WTC11 (cell line): ENCODE results near the gene CDV3. TPM values are rescaled to one million over a fixed set of nuclear protein-coding genes. Genes with fewer than 3 reads are reported as not detected.

Source experiments
- ATAC-seq: fragments of 200-7000 bp; cut with Tn5 transposase; 2 replicates; pipeline ENCODE4 v1.10.0; 2021; ENCODE audit warnings: mild to moderate bottlenecking, moderate library complexity
- CTCF ChIA-PET: fragments of 300-600 bp; sonication (Branson Sonifier 250); formaldehyde crosslinking; loops from one replicate; lab custom pipeline; 2021; ENCODE audit warnings: antibody characterized with exemption; lab: Charles Lee
- POLR2A ChIA-PET: fragments of 350-600 bp; sonication (Branson Sonifier 250); formaldehyde crosslinking; loops from one replicate; lab custom pipeline; 2021; ENCODE audit warnings: antibody characterized with exemption; lab: Charles Lee
- DNase-seq: peaks from one replicate; pipeline ENCODE4 v3.0.0; 2021; ENCODE audit warnings: low spot score
- H3K27ac Mint-ChIP-seq: 2 replicates; pipeline ENCODE4 v1.8.0; 2021; ENCODE audit warnings: mixed read lengths
- H3K27me3 Mint-ChIP-seq: 2 replicates; pipeline ENCODE4 v1.8.0; 2021; ENCODE audit warnings: low read depth, mild to moderate bottlenecking, moderate library complexity, mixed read lengths
- H3K36me3 Mint-ChIP-seq: 2 replicates; pipeline ENCODE4 v1.8.0; 2021; ENCODE audit warnings: mixed read lengths
- H3K4me1 Mint-ChIP-seq: 2 replicates; pipeline ENCODE4 v1.8.0; 2022; ENCODE audit warnings: mixed read lengths
- H3K4me3 Mint-ChIP-seq: 2 replicates; pipeline ENCODE4 v1.8.0; 2021; ENCODE audit warnings: mild to moderate bottlenecking, moderate library complexity, mixed read lengths
- H3K9me3 Mint-ChIP-seq: 2 replicates; pipeline ENCODE4 v1.8.0; 2021; ENCODE audit warnings: mixed read lengths
- CREB1 ChIP-seq: sonication (generic); formaldehyde crosslinking; IDR thresholded peaks from 2 replicates; pipeline ENCODE4 v1.8.0; 2023; ENCODE audit warnings: mild to moderate bottlenecking, missing genetic modification reagents
- ESRRA ChIP-seq: sonication (generic); formaldehyde crosslinking; IDR thresholded peaks from 2 replicates; pipeline ENCODE4 v1.8.1; 2022; ENCODE audit warnings: mild to moderate bottlenecking, missing genetic modification reagents, borderline replicate concordance
- FOXK1 ChIP-seq: sonication (generic); formaldehyde crosslinking; IDR thresholded peaks from 2 replicates; pipeline ENCODE4 v1.8.0; 2022; ENCODE audit warnings: mild to moderate bottlenecking, moderate library complexity, missing genetic modification reagents
- FOXP1 ChIP-seq: sonication (generic); formaldehyde crosslinking; IDR thresholded peaks from 2 replicates; pipeline ENCODE4 v1.8.0; 2022; ENCODE audit warnings: missing genetic modification reagents, mild to moderate bottlenecking, moderate library complexity, borderline replicate concordance
- IRF2 ChIP-seq: sonication (generic); formaldehyde crosslinking; IDR thresholded peaks from 2 replicates; pipeline ENCODE4 v1.8.0; 2022; ENCODE audit warnings: low read depth, missing genetic modification reagents, borderline replicate concordance
- KAT7 ChIP-seq: sonication (generic); formaldehyde crosslinking; IDR thresholded peaks from 2 replicates; pipeline ENCODE4 v1.8.1; 2023; ENCODE audit warnings: missing genetic modification reagents, mild to moderate bottlenecking, borderline replicate concordance
- MXD4 ChIP-seq: fragments of 250-450 bp; sonication (Bioruptor Pico); IDR thresholded peaks from 2 replicates; pipeline ENCODE4 v1.8.0; 2021; ENCODE audit warnings: mild to moderate bottlenecking, moderate library complexity, borderline replicate concordance
- MYBL2 ChIP-seq: sonication (generic); formaldehyde crosslinking; IDR thresholded peaks from 2 replicates; pipeline ENCODE4 v1.8.1; 2023; ENCODE audit warnings: mild to moderate bottlenecking, moderate library complexity, missing genetic modification reagents
- TEAD1 ChIP-seq: sonication (generic); formaldehyde crosslinking; IDR thresholded peaks from 2 replicates; pipeline ENCODE4 v1.8.0; 2022; ENCODE audit warnings: mild to moderate bottlenecking, missing genetic modification reagents
- TP53 ChIP-seq: sonication (generic); formaldehyde crosslinking; IDR thresholded peaks from 2 replicates; pipeline ENCODE4 v1.8.1; 2023; ENCODE audit warnings: mild to moderate bottlenecking, missing genetic modification reagents
- total RNA-seq: library from RNA; stranded (reverse); gene quantifications from 3 replicates; pipeline ENCODE4 v1.2.3, GENCODE V29; 2021
- TF ChIP-seq, protein P1 (sequence below): sonication (generic); formaldehyde crosslinking; IDR thresholded peaks from 2 replicates; pipeline ENCODE4 v1.8.0; 2022; ENCODE audit warnings: mild to moderate bottlenecking, missing genetic modification reagents
- TF ChIP-seq, protein P2 (sequence below): sonication (generic); formaldehyde crosslinking; IDR thresholded peaks from 2 replicates; pipeline ENCODE4 v1.8.1; 2022; ENCODE audit warnings: low read depth, mild to moderate bottlenecking, moderate library complexity, missing genetic modification reagents, borderline replicate concordance
- TF ChIP-seq, protein P3 (sequence below): sonication (generic); formaldehyde crosslinking; IDR thresholded peaks from 2 replicates; pipeline ENCODE4 v1.8.0; 2022; ENCODE audit warnings: mild to moderate bottlenecking, missing genetic modification reagents
- TF ChIP-seq, protein P4 (sequence below): sonication (generic); formaldehyde crosslinking; IDR thresholded peaks from 2 replicates; pipeline ENCODE4 v1.8.1; 2022; ENCODE audit warnings: mild to moderate bottlenecking, missing genetic modification reagents, moderate library complexity, borderline replicate concordance
- TF ChIP-seq, protein P5 (sequence below): sonication (generic); formaldehyde crosslinking; IDR thresholded peaks from 2 replicates; pipeline ENCODE4 v1.8.1; 2022; ENCODE audit warnings: mild to moderate bottlenecking, moderate library complexity, missing genetic modification reagents
- TF ChIP-seq, protein P6 (sequence below): fragments of 250-450 bp; sonication (Bioruptor Pico); IDR thresholded peaks from 2 replicates; pipeline ENCODE4 v2.1.2; 2022; ENCODE audit warnings: mild to moderate bottlenecking, moderate library complexity
- TF ChIP-seq, protein P7 (sequence below): sonication (generic); formaldehyde crosslinking; IDR thresholded peaks from 2 replicates; pipeline ENCODE4 v1.8.0; 2022; ENCODE audit warnings: missing genetic modification reagents
- TF ChIP-seq, protein P8 (sequence below): fragments of 250-450 bp; sonication (Bioruptor Pico); IDR thresholded peaks from 2 replicates; pipeline ENCODE4 v1.9.0; 2021; ENCODE audit warnings: mild to moderate bottlenecking
- TF ChIP-seq, protein P9 (sequence below): sonication (generic); formaldehyde crosslinking; IDR thresholded peaks from 2 replicates; pipeline ENCODE4 v1.8.1; 2023; ENCODE audit warnings: mild to moderate bottlenecking, missing genetic modification reagents

The CDV3 gene
- total RNA-seq, 1 experiment from 2014 or later, result 162 TPM

DNA sequence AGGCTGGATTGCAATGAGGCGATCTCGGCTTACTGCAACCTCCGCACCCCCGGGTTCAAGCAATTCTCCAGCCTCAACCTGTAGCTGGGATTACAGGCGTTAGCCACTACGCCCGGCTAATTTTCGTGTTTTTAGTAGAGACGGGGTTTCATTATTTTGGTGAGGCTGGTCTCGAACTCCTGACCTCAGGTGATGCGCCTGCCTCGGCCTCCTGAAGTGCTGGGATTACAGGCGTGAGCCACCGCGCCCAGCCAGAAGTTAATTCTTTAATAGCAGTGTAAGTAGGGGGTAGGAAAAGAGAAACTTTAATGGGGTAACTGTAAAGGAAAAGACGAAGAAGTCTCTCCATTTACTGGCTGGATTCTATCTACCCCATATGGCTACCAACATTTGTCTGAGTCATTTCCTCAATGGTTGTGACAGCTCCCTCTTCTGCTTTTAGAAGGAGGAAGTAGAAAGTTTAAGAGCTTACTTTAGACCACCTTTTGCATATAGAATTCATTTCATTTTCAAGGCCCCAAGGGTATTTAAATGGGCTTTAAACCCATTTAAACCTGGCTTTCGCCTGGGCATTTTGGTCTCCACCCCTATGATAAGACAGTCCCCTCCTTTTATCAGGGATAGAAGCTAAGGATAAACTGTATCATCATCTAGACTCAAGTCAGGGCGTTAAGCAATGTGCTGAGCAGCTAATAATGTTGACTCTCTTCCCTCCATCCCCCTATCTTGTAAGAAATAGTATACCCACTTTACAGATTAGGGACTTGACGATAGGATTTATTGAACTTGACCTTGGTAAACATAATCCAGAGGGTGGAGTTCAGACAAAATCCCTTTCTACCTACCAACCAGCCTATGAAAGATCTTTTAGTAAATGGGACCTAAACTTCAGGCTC lies 1.1 kb upstream of the CDV3 start:
- POLR2A ChIA-PET, result interaction anchor here (0.6 to 1.7 kb wide), 9 partner anchors 9 to 90 kb away, joined by 3 to 5 read pairs (median 3); no protein-coding TSS in a partner anchor
- CTCF ChIA-PET, result interaction anchor here (0.6 to 1.9 kb wide), 14 partner anchors 10 to 846 kb away, joined by 3 to 23 read pairs (median 4); no protein-coding TSS in a partner anchor
- no peak for ATAC-seq
- no peak for DNase-seq
- Mint-ChIP-seq H3K9me3 (no peaks in the 10 kb centered on the region), H3K4me3 (peak overlapping the region; percentile 68), H3K4me1 (peaks cover 31% of the 10 kb centered on the region), H3K27ac (peak overlapping the region; percentile 99), H3K36me3 (peaks cover 26% of the 10 kb centered on the region), H3K27me3 (no peaks in the 10 kb centered on the region)
- TF ChIP-seq, protein P1, sequence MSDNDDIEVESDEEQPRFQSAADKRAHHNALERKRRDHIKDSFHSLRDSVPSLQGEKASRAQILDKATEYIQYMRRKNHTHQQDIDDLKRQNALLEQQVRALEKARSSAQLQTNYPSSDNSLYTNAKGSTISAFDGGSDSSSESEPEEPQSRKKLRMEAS (CRISPR knock-in tag), result no peak
- TF ChIP-seq, protein P2, sequence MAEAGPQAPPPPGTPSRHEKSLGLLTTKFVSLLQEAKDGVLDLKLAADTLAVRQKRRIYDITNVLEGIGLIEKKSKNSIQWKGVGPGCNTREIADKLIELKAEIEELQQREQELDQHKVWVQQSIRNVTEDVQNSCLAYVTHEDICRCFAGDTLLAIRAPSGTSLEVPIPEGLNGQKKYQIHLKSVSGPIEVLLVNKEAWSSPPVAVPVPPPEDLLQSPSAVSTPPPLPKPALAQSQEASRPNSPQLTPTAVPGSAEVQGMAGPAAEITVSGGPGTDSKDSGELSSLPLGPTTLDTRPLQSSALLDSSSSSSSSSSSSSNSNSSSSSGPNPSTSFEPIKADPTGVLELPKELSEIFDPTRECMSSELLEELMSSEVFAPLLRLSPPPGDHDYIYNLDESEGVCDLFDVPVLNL (CRISPR knock-in tag), result no peak
- no peak for TF ChIP-seq ESRRA (CRISPR knock-in tag)
- TF ChIP-seq, protein P3, sequence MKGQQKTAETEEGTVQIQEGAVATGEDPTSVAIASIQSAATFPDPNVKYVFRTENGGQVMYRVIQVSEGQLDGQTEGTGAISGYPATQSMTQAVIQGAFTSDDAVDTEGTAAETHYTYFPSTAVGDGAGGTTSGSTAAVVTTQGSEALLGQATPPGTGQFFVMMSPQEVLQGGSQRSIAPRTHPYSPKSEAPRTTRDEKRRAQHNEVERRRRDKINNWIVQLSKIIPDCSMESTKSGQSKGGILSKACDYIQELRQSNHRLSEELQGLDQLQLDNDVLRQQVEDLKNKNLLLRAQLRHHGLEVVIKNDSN, result no peak
- TF ChIP-seq, protein P4, sequence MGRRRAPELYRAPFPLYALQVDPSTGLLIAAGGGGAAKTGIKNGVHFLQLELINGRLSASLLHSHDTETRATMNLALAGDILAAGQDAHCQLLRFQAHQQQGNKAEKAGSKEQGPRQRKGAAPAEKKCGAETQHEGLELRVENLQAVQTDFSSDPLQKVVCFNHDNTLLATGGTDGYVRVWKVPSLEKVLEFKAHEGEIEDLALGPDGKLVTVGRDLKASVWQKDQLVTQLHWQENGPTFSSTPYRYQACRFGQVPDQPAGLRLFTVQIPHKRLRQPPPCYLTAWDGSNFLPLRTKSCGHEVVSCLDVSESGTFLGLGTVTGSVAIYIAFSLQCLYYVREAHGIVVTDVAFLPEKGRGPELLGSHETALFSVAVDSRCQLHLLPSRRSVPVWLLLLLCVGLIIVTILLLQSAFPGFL (CRISPR knock-in tag), result no peak
- no peak for TF ChIP-seq TP53 (CRISPR knock-in tag)
- TF ChIP-seq KAT7 (CRISPR knock-in tag), result no peak
- TF ChIP-seq, protein P5, sequence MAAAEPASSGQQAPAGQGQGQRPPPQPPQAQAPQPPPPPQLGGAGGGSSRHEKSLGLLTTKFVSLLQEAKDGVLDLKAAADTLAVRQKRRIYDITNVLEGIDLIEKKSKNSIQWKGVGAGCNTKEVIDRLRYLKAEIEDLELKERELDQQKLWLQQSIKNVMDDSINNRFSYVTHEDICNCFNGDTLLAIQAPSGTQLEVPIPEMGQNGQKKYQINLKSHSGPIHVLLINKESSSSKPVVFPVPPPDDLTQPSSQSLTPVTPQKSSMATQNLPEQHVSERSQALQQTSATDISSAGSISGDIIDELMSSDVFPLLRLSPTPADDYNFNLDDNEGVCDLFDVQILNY (CRISPR knock-in tag), result no peak
- TF ChIP-seq CREB1 (CRISPR knock-in tag), result no peak
- TF ChIP-seq MXD4, result no peak
- no peak for TF ChIP-seq FOXK1 (CRISPR knock-in tag)
- TF ChIP-seq MYBL2 (CRISPR knock-in tag), result no peak
- TF ChIP-seq, protein P6, sequence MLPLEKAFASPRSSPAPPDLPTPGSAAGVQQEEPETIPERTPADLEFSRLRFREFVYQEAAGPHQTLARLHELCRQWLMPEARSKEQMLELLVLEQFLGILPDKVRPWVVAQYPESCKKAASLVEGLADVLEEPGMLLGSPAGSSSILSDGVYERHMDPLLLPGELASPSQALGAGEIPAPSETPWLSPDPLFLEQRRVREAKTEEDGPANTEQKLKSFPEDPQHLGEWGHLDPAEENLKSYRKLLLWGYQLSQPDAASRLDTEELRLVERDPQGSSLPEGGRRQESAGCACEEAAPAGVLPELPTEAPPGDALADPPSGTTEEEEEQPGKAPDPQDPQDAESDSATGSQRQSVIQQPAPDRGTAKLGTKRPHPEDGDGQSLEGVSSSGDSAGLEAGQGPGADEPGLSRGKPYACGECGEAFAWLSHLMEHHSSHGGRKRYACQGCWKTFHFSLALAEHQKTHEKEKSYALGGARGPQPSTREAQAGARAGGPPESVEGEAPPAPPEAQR (CRISPR knock-in tag), result no peak
- TF ChIP-seq IRF2 (CRISPR knock-in tag), result no peak
- TF ChIP-seq, protein P7, sequence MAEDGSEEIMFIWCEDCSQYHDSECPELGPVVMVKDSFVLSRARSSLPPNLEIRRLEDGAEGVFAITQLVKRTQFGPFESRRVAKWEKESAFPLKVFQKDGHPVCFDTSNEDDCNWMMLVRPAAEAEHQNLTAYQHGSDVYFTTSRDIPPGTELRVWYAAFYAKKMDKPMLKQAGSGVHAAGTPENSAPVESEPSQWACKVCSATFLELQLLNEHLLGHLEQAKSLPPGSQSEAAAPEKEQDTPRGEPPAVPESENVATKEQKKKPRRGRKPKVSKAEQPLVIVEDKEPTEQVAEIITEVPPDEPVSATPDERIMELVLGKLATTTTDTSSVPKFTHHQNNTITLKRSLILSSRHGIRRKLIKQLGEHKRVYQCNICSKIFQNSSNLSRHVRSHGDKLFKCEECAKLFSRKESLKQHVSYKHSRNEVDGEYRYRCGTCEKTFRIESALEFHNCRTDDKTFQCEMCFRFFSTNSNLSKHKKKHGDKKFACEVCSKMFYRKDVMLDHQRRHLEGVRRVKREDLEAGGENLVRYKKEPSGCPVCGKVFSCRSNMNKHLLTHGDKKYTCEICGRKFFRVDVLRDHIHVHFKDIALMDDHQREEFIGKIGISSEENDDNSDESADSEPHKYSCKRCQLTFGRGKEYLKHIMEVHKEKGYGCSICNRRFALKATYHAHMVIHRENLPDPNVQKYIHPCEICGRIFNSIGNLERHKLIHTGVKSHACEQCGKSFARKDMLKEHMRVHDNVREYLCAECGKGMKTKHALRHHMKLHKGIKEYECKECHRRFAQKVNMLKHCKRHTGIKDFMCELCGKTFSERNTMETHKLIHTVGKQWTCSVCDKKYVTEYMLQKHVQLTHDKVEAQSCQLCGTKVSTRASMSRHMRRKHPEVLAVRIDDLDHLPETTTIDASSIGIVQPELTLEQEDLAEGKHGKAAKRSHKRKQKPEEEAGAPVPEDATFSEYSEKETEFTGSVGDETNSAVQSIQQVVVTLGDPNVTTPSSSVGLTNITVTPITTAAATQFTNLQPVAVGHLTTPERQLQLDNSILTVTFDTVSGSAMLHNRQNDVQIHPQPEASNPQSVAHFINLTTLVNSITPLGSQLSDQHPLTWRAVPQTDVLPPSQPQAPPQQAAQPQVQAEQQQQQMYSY (CRISPR knock-in tag), result no peak
- TF ChIP-seq FOXP1 (CRISPR knock-in tag), result no peak
- TF ChIP-seq, protein P8, sequence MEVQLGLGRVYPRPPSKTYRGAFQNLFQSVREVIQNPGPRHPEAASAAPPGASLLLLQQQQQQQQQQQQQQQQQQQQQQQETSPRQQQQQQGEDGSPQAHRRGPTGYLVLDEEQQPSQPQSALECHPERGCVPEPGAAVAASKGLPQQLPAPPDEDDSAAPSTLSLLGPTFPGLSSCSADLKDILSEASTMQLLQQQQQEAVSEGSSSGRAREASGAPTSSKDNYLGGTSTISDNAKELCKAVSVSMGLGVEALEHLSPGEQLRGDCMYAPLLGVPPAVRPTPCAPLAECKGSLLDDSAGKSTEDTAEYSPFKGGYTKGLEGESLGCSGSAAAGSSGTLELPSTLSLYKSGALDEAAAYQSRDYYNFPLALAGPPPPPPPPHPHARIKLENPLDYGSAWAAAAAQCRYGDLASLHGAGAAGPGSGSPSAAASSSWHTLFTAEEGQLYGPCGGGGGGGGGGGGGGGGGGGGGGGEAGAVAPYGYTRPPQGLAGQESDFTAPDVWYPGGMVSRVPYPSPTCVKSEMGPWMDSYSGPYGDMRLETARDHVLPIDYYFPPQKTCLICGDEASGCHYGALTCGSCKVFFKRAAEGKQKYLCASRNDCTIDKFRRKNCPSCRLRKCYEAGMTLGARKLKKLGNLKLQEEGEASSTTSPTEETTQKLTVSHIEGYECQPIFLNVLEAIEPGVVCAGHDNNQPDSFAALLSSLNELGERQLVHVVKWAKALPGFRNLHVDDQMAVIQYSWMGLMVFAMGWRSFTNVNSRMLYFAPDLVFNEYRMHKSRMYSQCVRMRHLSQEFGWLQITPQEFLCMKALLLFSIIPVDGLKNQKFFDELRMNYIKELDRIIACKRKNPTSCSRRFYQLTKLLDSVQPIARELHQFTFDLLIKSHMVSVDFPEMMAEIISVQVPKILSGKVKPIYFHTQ (CRISPR knock-in tag), result no peak
- no peak for TF ChIP-seq TEAD1 (CRISPR knock-in tag)
- TF ChIP-seq, protein P9, sequence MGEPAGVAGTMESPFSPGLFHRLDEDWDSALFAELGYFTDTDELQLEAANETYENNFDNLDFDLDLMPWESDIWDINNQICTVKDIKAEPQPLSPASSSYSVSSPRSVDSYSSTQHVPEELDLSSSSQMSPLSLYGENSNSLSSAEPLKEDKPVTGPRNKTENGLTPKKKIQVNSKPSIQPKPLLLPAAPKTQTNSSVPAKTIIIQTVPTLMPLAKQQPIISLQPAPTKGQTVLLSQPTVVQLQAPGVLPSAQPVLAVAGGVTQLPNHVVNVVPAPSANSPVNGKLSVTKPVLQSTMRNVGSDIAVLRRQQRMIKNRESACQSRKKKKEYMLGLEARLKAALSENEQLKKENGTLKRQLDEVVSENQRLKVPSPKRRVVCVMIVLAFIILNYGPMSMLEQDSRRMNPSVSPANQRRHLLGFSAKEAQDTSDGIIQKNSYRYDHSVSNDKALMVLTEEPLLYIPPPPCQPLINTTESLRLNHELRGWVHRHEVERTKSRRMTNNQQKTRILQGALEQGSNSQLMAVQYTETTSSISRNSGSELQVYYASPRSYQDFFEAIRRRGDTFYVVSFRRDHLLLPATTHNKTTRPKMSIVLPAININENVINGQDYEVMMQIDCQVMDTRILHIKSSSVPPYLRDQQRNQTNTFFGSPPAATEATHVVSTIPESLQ, result no peak
